ENCODE data around the gene AGAP5.
"Not testable (repeated sequence)": the region's sequence is repeated elsewhere in the genome, so short reads cannot be mapped to it uniquely, and the experiment has no call there.

Gene AGAP5

GRCh38 chr10:73690755-73691154 lies 7.2 kb downstream of the AGAP5 start:
- not testable (repeated sequence) for H3K4me3 ChIP-seq (replicated peaks; ENCODE audit: low read depth, low read length); DNase-seq (ENCODE audit: extremely low read depth, low read depth)

- DNase-seq (ENCODE audit: extremely low read depth, low read depth); H3K4me3 ChIP-seq (replicated peaks; ENCODE audit: low read depth, low read length): not testable (repeated sequence)
Measured at GRCh38 chr10:73689596-73689995, 8.3 kb downstream of the AGAP5 start.

GRCh38 chr10:73687641-73688040 lies 10.3 kb downstream of the AGAP5 start:
- not testable (repeated sequence) for H3K4me3 ChIP-seq (replicated peaks; ENCODE audit: low read depth, low read length); DNase-seq (ENCODE audit: extremely low read depth, low read depth)

GRCh38 chr10:73674546-73674945 lies 23.4 kb downstream of the AGAP5 start:
- not testable (repeated sequence) for DNase-seq (ENCODE audit: extremely low read depth, low read depth); H3K4me3 ChIP-seq (replicated peaks; ENCODE audit: low read depth, low read length)

- not testable (repeated sequence) for DNase-seq (ENCODE audit: extremely low read depth, low read depth); H3K4me3 ChIP-seq (replicated peaks; ENCODE audit: low read depth, low read length)
Measured at GRCh38 chr10:73668378-73668777, 29.5 kb downstream of the AGAP5 start.

GRCh38 chr10:73666153-73666809 lies 31.6 kb downstream of the AGAP5 start:
- not testable (repeated sequence) for DNase-seq (ENCODE audit: extremely low read depth, low read depth); H3K4me3 ChIP-seq (replicated peaks; ENCODE audit: low read depth, low read length)

- not testable (repeated sequence) for DNase-seq (ENCODE audit: extremely low read depth, low read depth); H3K4me3 ChIP-seq (replicated peaks; ENCODE audit: low read depth, low read length)
Measured at GRCh38 chr10:73665581-73665980, 32.3 kb downstream of the AGAP5 start.

GRCh38 chr10:73664156-73665040 lies 33.5 kb downstream of the AGAP5 start:
- H3K4me3 ChIP-seq (replicated peaks; ENCODE audit: low read depth, low read length); DNase-seq (ENCODE audit: extremely low read depth, low read depth): not testable (repeated sequence)

- DNase-seq (ENCODE audit: extremely low read depth, low read depth); H3K4me3 ChIP-seq (replicated peaks; ENCODE audit: low read depth, low read length): not testable (repeated sequence)
Measured at GRCh38 chr10:73663621-73664020, 34.3 kb downstream of the AGAP5 start.

GRCh38 chr10:73662705-73663104 lies 35.2 kb downstream of the AGAP5 start:
- DNase-seq (ENCODE audit: extremely low read depth, low read depth); H3K4me3 ChIP-seq (replicated peaks; ENCODE audit: low read depth, low read length): not testable (repeated sequence)

GRCh38 chr10:73655990-73656298 lies 42.0 kb downstream of the AGAP5 start, which contains the start of gene SYNPO2L:
Gene SYNPO2L (minus strand): TSS chr10:73656029. CDS start chr10:73655922, 107 bp downstream.
- no peak within 1 kb of the TSS for H3K4me3 ChIP-seq (replicated peaks; ENCODE audit: low read depth, low read length)
- DNase-seq (ENCODE audit: extremely low read depth, low read depth) = no peak
- no peak for TF ChIP-seq CTCF (IDR thresholded peaks at IDR 0.05; ENCODE audit: low read depth, low read length, missing control alignments)

- no peak for DNase-seq (ENCODE audit: extremely low read depth, low read depth)
- H3K4me3 ChIP-seq (replicated peaks; ENCODE audit: low read depth, low read length) = no peak overlapping the region
- TF ChIP-seq CTCF (IDR thresholded peaks at IDR 0.05; ENCODE audit: low read depth, low read length, missing control alignments) = no peak
Measured at GRCh38 chr10:73655257-73655989, 42.5 kb downstream of the AGAP5 start.

All from HFF-Myc (cell line).